HEK293T (cell line): Measurements from ENCODE around the gene ALOX12B.

Source experiments
- BHLHE40 ChIP-seq: fragments of 450-650 bp; IDR thresholded peaks from 2 replicates; pipeline ENCODE4 v1.6.1; 2016; ENCODE audit warnings: mild to moderate bottlenecking, moderate library complexity, borderline replicate concordance
- CTBP1 ChIP-seq: fragments of 450-650 bp; IDR thresholded peaks from 2 replicates; pipeline ENCODE4 v1.6.1; 2016; ENCODE audit warnings: borderline replicate concordance
- ELF4 ChIP-seq: fragments of 450-650 bp; IDR thresholded peaks from 2 replicates; pipeline ENCODE4 v1.6.1; 2017; ENCODE audit warnings: antibody characterized with exemption
- FOXA1 ChIP-seq: fragments of 450-650 bp; IDR thresholded peaks from 2 replicates; pipeline ENCODE4 v1.6.1; 2016; ENCODE audit warnings: mild to moderate bottlenecking
- FOXK2 ChIP-seq: fragments of 450-650 bp; IDR thresholded peaks from 2 replicates; pipeline ENCODE4 v1.6.1; 2016; ENCODE audit warnings: mild to moderate bottlenecking
- FOXM1 ChIP-seq: fragments of 450-650 bp; IDR thresholded peaks from 2 replicates; pipeline ENCODE4 v1.6.1; 2017; ENCODE audit warnings: mild to moderate bottlenecking, borderline replicate concordance
- HDGF ChIP-seq: fragments of 450-650 bp; IDR thresholded peaks from 2 replicates; pipeline ENCODE4 v1.6.1; 2017; ENCODE audit warnings: antibody characterized with exemption, borderline replicate concordance
- LEF1 ChIP-seq: fragments of 450-650 bp; IDR thresholded peaks from 2 replicates; pipeline ENCODE4 v1.6.1; 2017; ENCODE audit warnings: mild to moderate bottlenecking, borderline replicate concordance
- PKNOX1 ChIP-seq: fragments of 450-650 bp; IDR thresholded peaks from 2 replicates; pipeline ENCODE4 v1.6.1; 2016
- SP1 ChIP-seq: fragments of 450-650 bp; IDR thresholded peaks from 2 replicates; pipeline ENCODE4 v1.6.1; 2017
- TARDBP ChIP-seq: fragments of 450-650 bp; IDR thresholded peaks from 2 replicates; pipeline ENCODE4 v1.6.1; 2016
- ZNF384 ChIP-seq: fragments of 450-650 bp; IDR thresholded peaks from 2 replicates; pipeline ENCODE4 v1.6.1; 2016

DNA sequence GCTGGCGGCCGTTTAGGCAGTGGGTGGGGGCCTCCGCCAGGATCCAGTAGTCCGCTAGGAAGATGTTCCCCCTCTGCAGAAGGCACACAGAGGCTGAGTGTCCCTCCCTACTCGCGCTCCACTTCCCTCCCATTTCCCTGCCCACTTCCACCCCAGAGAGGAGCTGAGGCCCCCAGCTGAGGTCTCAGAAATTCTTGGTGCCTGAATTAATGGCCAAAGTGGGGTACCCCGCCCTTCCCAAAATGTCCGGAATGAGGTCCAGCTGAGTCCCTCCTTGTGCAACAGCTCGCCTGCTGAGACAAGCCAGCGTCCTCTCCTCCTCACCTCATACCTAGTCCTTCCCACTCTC lies 22.9 kb upstream of the ALOX12B start:
- TF ChIP-seq BHLHE40 (no peak), FOXM1 (no peak), SP1 (no peak), LEF1 (no peak), HDGF (no peak), FOXK2 (no peak), CTBP1 (no peak), ZNF384 (no peak), ELF4 (no peak), TARDBP (no peak), PKNOX1 (no peak), FOXA1 (no peak)
